DMS153 treated with DMSO at 0.1 percent for 48 hours (cell line): Measurements from ENCODE around the gene RHOF.
A peak's percentile ranks its signal among the peaks of the same experiment; 100 is the strongest.

Source experiments
- DNase-seq: peaks from one replicate; lab custom pipeline; 2025; ENCODE audit not compliant: unreplicated experiment; lab: John Stamatoyannopoulos, UW

Gene RHOF

DNA sequence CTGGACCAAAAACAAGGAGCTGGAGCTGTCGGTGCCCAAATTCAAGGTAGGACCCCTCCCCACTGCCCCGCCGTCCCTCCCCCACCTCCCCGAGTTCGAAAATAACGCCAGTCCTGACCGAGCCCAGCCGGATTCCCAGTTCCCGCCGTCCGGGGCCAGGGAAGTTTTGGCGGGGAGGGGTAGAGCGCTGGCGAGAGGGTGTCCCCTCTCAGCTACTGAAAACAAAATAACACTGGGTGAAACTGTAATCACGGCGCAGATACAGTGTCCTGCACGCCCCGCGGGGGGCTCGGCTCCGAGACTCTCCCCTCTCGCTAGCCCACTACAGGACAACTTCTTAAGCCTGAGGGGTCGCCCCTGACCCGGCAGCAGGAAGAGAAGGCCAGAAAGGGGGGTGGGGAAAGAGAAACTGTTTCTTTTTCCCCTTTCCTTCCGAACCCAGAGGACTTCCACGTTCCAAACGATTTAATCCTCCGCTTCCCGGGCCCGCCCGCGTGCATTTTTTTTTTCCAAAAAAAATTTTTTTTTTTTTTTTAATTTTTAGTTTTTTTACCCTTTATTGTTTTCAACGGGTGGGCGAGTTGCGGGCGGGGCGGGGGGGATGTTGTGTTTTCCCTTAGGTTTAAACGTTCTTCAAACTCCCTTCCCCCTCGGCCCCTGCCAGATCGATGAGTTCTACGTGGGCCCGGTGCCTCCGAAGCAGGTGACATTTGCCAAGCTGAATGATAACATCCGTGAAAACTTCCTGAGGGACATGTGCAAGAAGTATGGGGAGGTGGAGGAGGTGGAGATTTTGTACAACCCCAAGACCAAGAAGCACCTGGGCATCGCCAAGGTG is 11.9 kb upstream of the RHOF start:
- DNase-seq, result no peak

DNA sequence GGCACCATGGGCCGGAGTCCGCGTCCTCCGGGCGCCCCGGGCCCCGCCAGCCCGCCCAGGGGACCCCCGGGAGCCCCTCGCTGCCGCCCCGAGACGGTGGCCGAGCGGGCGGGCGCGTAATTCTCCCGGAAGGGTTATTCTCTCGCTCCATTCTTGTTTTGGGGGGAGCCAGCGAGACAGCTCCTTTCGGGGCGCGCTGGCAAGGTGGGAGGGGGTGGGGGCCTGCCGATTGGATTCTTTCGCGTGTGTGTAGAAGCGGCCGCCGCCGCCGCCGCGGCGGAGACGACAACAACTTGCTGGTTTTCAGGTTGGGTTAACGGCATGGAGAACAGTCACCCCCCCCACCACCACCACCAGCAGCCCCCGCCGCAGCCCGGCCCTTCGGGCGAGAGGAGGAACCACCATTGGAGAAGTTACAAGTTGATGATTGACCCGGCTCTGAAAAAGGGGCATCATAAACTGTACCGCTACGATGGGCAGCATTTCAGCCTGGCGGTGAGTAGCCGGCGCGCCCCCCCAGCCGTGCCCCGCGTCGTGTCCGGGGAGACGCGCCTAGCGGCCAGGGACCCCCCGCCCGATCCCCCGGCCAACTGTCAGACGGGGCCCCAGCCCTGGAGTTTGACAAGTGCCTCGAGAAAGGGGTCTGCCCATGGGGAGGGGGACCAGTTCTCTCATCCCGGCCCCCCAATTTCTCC is 11.1 kb upstream of the RHOF start:
- no peak for DNase-seq

DNA sequence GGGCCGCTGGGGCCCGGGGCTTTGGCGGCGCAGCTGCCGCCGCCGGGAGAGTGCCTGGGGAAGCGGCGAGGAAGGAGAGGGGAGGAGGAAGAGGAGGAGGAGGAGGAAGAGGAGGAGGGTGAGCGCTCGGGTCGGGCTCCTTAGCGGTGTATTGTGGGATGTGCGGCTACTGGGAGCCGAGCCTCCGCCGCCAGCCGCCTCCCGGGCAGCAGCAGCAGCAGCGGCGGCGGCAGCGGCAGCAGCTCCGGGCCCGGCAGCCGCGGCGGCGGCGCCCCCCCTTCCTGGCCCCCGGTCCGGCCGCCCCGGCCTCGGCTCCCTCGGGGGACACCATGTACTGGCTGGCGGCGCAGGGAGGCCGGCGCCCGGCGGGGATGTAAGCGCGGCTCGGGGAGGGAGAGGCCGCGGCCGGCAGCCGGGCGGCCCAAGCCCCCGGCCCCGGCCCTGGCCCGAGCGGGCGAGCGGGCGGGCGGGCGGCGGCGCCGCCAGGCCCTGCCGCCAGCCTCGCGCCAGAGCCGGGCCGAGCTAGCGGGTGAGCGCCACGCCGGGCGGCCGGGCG is 10.5 kb upstream of the RHOF start, which contains the start of gene SETD1B:
TSS of gene SETD1B (plus strand) at position 149 of the 556 bp plus-strand sequence. CDS start 729 bp downstream, outside the sequence.
- DNase-seq, result peak; percentile 29

DNA sequence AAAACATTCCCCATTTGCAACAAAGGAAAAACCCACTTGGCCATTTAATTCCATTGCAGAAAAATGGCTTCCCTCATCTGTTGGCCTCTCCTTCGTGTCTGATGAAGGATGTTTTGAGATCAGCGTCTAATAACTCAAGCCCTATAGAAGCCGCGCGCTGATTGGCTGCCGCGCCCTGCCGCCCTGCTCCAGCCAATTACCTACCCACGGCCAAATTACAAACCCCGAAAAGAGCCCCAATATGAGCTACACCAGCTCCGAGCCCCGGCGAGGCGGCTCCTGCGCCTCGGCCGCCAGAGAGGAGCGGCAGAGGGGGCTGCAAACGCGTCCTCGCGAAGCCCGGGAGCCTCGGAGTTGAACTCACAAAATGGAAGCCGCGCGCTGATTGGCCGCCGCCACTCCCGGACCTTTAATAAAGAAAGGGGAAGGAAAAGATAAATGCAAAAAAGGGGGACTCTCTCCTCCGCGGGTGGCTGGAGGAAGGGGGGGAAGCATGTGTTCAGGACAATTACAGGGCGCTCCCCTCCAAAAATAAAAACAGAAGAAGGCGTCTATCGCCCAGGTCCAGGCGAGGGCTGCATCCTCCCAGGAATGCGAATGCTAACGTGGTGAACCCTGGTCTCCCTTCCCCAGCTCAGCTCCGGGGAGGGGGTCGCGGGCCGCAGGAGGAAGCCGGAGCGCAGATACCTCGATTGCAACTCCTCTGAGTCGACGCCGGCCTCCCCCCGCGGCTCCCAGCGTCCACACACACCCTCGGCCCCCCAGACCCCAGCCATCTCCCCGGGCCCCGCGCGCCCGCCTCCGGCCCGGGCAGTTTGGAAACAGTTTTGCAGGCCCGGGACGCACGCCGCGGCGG is 9.6 kb upstream of the RHOF start:
- DNase-seq, result peak; percentile 96

DNA sequence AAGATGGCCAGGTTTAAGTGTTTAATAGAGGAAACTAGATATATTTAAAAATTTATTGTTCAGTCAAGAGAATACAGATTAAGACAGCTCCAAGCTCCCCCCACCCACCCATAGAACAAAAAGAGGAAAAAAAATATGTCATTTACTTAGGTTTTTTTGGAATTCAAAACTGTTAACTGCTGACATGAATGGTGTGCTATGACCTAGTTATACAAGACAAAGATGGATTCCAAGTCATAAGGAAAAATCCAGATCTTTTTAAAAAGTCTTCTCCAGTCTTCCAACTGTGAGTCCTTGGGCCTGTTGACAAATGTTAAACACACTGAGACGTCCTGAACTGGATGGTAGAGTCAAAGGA is 9.0 kb upstream of the RHOF start:
- DNase-seq, result peak; percentile 50

DNA sequence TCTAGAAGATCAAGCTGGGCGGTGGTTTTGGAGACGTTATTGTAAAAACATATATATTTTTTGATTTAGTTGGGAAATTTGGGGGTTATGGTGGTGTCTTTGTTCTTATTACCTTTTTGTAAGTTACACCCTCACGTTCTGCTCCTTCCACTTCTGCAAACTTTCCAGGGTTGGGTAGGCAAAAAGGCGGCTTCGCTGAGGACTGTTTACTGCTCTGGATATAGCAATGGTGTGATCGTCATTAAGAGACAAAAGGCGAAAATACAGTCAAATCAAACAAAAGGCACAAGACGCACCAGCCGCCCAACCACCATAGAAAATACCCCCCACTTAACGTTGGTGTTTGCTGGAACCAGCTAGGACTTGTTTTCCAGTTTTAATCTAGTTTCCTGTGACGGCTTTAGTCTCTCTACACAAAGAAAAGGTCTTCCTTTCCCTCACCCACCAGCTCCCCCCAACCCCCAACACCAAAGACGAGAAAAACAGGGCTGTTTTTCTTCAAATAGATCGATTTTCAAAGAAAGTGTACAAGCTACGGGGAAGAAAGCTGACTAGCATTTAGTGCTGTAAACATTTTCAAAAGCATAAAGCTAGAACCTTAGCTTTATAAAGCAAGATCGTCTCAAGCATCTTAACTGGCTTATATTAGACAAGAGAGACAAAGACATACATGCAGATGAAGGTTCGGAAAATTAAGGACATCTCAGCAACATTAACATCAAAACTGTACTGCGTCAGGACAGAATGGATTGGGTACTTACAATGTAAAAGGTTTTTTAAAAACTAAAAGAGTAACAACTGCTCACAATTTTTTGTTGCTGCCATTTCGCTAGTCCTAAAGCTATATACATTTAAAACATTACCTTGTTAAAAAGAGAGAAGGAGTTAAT is 8.4 kb upstream of the RHOF start:
- peak; percentile 84 for DNase-seq

DNA sequence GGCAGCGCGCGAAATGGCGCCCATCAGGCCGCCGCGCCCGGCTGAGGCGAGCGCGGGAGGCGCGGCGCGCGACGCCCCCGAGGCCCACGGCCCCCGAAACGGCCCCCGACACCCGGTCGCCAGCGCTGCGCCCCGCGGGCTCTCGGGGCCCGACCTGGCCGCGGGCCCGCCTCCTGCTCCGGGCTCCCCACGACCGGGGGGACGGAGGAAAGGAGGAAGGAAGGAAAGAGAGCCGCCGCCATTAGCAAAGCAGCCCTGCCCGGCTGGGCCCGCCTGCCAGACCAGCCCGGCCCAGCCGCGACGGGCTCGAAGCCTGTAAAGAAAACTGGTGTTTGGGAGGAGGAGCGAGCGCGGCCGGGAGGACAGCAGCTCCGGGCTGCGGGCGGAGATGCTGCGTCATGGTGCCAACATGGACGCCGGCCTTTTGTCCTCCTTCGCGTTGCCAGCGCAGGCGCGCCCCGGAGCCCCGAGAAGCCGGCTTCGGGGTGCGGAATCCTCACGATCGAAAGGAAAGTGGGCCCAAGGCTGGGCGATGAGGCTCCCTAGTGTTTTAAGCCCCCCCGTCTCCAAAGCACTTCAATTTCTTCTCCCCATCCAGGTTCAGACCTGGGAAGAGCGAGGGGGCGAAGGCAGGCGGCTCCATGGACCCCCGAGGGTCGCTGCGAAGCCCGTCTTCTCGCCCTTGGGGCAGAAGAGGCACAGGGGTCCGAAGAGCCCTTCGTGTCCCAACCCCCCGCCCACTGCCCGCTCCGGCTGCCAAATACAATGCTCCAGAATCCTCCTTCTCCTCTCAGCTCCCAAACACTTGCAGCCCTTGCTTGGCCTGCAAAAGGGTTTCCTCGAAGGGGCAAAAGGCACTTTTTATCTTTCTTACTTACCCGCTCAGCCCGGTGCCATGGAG is 7.5 kb upstream of the RHOF start:
- peak; percentile 51 for DNase-seq

DNA sequence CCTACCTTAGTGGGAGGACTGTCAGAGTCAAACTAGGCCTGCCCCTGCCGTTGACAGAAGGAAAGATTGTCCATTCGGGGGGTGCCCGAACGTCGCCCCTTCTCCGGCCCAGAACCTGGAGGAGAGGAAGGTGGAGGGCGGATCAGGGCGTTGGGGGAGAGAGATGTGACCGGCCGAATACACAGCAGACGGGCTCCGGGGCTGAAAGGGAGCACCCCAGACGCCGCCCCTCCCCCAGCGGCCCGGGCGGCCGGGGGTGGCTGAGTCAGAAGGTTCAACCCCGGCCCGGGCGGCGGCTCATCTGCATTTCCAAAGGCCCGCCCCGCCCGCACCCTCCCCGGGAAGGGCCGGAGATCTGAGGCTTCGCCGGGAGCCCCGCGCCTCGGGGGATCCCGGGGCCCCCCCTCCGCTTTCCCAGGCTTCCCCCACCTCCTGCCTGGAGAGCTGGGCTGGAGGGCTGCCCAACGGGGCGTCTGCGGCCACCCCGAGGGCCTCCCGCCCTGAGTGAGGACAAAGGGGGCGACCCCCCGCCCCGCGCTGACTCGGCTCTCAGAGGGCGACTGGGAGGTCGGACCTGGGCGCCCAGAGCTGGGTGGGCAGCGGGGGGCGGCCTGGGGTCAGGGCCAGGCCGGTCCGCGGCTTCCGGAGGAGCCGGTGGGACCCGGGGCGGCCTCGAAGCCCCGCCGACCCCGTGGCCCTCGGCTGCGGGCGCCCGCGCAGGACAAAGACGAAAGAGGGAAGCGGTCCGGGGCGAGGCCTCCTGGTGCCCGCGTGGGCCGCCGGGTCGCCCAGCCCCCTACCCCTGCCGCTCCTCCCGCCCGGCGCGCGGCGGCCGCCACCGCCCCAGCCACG is 6.6 kb upstream of the RHOF start:
- peak; percentile 38 for DNase-seq

DNA sequence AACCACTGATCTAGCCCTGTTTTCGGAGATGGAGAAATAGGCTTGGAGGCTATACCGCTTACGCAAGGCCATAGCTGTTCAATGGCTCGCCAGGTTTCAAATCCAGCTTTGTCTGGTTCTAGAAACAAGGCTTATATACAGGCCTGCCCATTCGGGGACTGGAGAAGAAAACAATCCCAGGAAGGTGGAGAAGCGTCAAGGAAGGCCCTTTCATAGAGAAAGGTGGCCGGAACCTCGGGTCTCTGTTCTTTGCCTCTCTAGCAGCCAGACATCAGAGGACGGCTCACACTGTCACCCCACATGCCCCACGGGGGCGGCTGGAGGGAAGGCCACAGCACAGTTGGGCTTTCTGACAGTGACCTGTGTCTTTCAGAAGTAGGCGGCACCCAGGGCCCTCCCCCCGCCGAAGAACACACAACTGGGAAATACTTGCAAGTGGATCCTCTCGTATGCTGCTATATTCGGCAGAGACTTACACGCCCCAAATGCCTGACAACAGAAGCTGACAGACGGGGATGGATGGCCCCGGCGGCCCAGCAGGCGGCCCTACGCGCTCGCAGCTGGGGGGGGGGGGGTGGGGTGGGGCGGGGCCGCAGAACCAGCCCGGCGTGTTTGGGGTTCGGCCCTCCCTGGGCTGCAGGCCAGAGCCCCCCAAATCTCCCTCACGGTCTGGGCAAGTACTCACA is 5.8 kb upstream of the RHOF start:
- DNase-seq, result peak; percentile 48

DNA sequence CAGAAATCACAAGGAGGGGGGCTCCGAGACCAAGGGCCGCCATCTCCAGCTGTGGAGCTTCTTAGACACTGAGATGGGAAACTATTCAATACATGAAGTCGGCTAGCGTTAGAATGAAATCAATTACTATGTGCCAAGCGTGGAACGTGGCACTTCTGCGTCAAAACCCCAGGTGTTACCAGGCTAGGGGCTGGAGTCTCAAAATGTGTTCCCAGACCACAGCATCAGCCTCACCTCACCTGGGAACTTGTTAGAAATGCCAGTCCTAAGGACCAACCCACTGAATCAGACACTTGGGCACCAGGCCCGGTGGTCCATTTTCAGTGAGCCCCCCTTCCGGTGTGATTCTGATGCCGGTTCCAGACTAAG is 5.3 kb upstream of the RHOF start:
- no peak for DNase-seq

DNA sequence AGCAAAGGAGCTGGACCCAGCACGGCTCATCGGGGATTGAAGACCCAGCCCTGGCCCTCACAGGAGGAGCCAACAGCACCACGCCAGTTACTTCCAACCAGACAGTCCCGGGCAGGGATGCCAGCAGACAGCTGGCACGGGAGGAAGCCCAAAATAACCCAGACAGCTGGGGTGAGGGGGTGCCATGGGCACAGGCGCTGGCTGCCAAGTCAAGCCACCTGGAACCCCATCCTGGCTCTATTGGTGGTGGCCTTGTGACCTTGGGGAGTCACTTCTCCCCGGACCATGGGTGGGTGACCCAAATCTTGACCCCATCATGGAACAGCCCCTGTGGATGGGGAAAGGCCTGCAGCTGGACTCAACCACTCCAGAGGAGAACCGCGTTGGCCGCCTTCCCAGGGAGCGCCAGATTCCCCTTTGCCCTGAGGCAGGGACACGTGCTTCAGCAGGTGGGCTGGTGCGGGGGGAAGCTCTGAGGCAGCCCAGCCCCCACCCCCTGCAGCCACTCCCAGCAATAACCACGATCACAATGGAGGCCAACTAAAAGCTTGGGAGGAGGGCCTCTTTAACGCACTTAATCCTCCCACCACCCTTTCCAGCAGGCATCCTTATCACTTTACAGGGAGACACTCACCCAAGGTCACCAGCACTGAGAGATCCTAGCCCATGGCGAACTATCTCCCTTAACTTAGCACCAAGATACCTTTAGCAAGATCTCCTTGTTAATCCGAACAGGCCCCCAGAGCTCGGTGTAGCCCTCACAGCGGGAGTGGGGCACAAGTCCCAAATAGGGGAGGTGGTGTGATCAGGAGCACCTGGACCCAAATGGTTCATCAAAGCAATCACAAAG is 4.7 kb upstream of the RHOF start:
- DNase-seq, result peak; percentile 66

DNA sequence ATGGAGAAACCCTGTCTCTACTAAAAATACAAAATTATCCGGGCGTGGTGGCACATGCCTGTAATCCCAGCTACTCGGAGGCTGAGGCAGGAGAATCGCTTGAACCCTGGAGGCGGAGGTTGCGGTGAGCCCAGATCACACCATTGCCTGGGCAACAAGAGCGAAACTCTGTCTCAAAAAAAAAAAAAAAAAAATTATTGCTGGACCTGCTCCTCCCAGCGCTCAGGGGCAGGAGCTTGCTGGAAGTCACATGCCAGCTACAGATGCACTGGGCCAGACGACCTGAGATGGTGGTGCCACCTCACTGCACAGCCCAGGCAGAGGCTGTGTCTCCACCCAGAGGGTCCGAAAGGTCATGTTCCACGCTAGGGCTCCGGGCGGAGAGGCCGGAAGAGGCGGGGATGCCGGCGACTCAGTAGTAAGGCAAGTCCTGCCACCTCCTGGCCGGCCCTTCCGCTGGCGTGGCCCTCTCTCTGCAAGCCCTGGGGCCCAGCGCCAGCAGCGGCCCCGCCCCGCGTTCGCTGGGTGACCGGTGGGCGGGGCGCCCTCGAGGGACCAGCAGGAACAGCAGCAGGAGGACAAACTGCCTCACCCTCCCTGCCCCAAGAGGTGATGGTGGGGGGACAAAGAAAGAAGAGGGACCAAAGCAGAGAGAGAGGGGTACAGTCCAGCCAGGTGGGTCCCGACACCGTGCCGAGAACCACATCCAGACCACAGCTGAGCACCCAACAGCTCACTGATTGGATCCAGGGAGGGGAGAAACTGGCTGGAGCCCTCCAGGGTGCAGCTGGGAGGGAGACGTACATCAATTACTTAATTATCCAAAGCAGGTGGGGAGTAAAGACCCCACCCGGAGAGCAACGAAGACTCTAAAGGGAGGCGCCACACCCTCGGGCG is 3.6 kb upstream of the RHOF start:
- peak; percentile 67 for DNase-seq

DNA sequence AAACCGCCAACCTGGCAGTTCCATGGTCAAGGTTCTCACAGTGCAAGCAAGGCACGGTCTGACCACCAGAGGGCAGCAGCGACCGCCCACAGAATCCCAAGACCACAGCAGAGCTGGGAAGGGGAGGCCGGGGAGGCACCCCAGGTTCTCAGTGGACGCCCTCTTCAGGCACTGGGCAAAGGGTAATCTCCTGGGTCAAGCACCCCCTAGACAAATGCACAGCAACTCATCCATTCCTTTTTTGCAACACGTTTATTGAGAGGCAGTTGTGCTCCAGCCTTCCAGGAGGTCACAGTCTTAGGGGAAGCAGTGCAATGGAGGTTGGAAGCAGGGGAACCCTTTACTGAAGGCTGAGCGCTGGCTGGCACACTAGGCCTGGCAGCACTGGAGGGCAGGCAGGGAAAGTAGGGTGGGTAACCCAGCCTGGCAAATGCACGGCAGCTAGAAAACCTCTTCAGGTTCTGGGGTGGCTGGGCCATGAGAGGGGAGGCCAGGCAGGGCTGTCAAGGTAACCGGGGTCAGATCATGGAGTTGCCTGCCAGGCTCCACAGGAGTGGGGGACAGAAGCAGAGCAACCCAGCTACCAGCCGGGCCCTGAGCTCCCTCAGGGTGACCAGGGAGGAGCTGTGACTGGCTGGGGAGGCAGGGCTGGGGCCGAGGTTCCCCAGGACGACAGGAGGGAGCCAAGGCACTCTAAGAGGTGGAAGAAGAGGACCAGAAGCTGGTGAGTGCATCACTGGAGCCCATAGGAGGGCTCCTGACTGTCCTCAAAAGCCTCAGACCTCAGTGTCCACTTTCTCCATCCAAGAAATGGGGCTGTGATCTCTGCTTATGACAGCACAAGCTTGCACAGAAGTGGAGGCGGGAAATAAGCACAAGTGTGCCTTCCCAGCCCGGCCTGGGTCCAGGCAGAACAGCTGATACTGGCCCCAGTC is 1.8 kb upstream of the RHOF start:
- DNase-seq, result peak; percentile 60

DNA sequence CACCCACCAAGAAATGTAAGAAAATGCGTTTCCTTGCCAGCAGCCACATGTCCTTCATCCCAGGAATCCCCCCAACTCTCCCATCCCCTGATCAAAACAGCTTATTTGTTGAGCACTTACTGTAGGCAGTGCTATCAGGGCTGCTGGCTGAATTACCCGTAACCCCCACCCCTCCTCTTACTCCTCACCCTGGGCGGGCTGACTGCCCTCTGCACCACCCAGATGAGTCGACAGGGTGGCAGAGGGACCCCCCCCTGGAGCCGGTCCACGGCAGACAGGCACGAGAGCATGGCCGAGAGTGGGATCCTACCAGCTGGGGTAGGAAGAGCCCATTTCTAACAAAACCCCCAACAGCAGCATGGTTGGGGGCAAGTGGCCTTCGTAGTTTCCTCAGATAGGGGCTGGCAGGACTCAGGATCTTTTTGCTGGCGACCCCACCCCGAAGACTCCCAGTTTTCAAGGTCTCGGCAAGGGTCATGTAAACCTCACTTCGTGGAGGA is 1.1 kb upstream of the RHOF start:
- no peak for DNase-seq
